Mucosa of descending colon (tissue), 3 donors: Measurements from ENCODE around the gene CPNE4. TPM values are rescaled to one million over a fixed set of nuclear protein-coding genes. Genes with fewer than 3 reads are reported as not detected.

Source experiments
- ATAC-seq: fragments of 200-7000 bp; cut with Tn5 transposase; one replicate; pipeline ENCODE4 v1.9.1; 2020; ENCODE audit warnings: mild to moderate bottlenecking, moderate library complexity
- DNase-seq, 3 donors: peaks; one replicate each; pipeline ENCODE4 v3.0.0-alpha.2; 2020
- H3K36me3 ChIP-seq: fragments of 200-600 bp; one replicate; pipeline ENCODE4 v1.8.0; 2021; ENCODE audit warnings: low read depth, mild to moderate bottlenecking
- H3K4me1 ChIP-seq: fragments of 200-600 bp; one replicate; pipeline ENCODE4 v1.8.0; 2021; ENCODE audit warnings: low read depth, mild to moderate bottlenecking
- H3K4me3 ChIP-seq: fragments of 200-600 bp; one replicate; pipeline ENCODE4 v1.8.0; 2021; ENCODE audit warnings: mild to moderate bottlenecking
- H3K9me3 ChIP-seq: fragments of 200-600 bp; one replicate; pipeline ENCODE4 v1.8.0; 2021; ENCODE audit warnings: mild to moderate bottlenecking
- intact Hi-C, 2 donors: fragments of 100-400 bp; cut with DNase I in 1 of 2; cut with micrococcal nuclease in 1 of 2; formaldehyde crosslinking; loops; one replicate each; pipeline versions ENCODE4 v1.11.0 to v1.11.1; 2022; cut with DNase I, micrococcal nuclease
- total RNA-seq, 3 donors: library from RNA; stranded (reverse); fragmentation: NEBNext Ultra II Directional in 2 of 3; extraction: Animal tissue kit (Norgen Biotek cat#: 25700) in 2 of 3; gene quantifications; one replicate each; pipeline versions ENCODE4 v1.2.1 to v1.2.4, GENCODE V29; 2021 to 2023
- TF ChIP-seq, protein P1 (sequence below): fragments of 200-600 bp; IDR thresholded peaks from one replicate; pipeline ENCODE4 v1.8.0; 2022; ENCODE audit warnings: antibody characterized with exemption, mild to moderate bottlenecking
- donor health status: DM: no; HTN: no; CAD: no; lungs with moderate emphysema.
- donor health status: DM: no; HTN: no; CAD: no.
- donor health status: DM: no; HTN: yes; CAD: no.

CPNE4 gene
- total RNA-seq, 3 donors from 2014 or later = 0.96 to 3.0 (median 1.1) TPM

DNA sequence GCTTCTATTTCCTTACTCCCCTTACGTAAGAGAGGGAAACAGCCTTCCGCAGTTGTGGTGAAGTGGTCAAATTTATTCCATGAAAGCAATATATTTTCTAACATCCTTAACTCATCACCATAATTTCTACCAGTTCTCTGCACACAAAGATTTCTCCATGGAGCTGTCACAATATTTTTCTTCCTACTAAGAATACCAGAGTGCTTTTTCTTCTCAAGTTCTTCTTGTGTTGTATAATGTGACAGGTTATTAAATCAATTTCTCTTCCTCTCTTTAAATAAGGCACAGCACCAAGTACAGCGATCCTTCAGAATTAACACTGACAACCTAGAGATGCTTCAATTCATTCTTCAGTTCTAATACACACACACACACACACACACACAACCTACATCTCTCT, 153.0 kb downstream of the CPNE4 start:
- Histone ChIP-seq H3K4me3 (no peak overlapping the region), H3K4me1 (no peaks in the 10 kb centered on the region), H3K36me3 (no peaks in the 10 kb centered on the region), H3K9me3 (no peaks in the 10 kb centered on the region)
- ATAC-seq (no peak), DNase-seq (no peak)
- intact Hi-C loops = no loop called here
- TF ChIP-seq, protein P1, sequence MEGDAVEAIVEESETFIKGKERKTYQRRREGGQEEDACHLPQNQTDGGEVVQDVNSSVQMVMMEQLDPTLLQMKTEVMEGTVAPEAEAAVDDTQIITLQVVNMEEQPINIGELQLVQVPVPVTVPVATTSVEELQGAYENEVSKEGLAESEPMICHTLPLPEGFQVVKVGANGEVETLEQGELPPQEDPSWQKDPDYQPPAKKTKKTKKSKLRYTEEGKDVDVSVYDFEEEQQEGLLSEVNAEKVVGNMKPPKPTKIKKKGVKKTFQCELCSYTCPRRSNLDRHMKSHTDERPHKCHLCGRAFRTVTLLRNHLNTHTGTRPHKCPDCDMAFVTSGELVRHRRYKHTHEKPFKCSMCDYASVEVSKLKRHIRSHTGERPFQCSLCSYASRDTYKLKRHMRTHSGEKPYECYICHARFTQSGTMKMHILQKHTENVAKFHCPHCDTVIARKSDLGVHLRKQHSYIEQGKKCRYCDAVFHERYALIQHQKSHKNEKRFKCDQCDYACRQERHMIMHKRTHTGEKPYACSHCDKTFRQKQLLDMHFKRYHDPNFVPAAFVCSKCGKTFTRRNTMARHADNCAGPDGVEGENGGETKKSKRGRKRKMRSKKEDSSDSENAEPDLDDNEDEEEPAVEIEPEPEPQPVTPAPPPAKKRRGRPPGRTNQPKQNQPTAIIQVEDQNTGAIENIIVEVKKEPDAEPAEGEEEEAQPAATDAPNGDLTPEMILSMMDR = no peak

DNA sequence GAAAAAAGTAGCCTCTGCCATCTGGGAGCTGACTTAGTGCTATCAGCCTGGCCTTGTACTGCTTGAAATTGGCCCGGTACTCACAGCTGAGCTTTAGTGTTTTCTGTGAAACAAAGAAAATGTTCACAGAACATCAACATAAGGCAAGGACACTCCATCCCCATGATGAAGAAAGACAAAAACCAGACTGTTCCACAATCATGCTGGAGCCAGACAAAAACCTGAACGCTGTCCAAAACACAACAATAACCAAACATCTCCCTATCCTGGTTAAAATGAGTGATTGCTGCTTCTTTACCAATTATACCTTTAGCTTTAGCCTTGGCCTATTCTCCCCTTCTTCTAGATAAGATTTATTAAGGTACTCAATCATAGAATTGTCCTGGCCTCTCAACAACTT, 153.9 kb downstream of the CPNE4 start:
- ATAC-seq (no peak), DNase-seq (no peak)
- no peaks in the 10 kb centered on the region for H3K9me3 ChIP-seq
- H3K4me3 ChIP-seq = no peak overlapping the region
- TF ChIP-seq, protein P1 = no peak
- intact Hi-C loops = no loop called here
- H3K36me3 ChIP-seq = no peaks in the 10 kb centered on the region
- no peaks in the 10 kb centered on the region for H3K4me1 ChIP-seq

DNA sequence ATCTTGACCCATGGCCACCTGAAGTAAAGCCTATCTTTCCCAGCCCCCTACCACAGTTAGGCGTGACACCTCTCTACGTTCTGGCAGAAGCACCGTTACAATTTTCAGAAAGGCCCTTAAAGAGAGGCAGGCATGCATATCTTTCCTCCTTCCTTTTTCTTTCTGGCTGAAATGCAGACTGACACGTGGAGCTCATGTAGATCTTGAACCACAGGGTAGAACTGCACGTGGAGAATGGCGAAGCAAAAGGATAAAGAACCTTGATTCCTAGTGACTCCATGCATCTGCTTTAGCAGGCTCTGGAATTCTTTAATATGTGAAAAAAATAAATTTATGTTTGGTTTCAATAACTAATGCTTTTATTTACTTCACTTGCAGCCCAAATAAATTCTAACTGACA, 166.6 kb downstream of the CPNE4 start:
- Histone ChIP-seq H3K36me3 (no peaks in the 10 kb centered on the region), H3K4me3 (no peak overlapping the region), H3K9me3 (no peaks in the 10 kb centered on the region), H3K4me1 (no peaks in the 10 kb centered on the region)
- DNase-seq (no peak), ATAC-seq (no peak)
- intact Hi-C loops = no loop called here
- TF ChIP-seq, protein P1 = no peak

DNA sequence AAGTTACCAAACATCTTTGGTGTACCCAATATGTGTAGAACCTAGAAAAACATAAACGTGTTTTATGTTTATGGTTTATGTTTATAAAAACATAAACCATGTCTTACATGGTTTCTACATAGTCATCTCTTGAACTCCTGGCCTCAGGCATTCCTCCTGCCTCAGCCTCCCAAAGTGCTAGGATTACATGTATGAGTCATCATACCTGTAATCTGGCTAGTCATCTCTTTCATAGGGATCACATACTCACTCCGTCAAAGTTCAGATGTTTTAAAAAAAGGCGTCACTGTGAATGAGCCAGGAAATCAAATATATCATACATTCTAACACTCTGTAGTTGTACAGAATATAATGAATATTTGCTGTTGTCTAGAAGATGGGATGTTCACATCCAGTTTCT, 178.6 kb downstream of the CPNE4 start:
- TF ChIP-seq, protein P1 = no peak
- Histone ChIP-seq H3K4me1 (no peaks in the 10 kb centered on the region), H3K4me3 (no peak overlapping the region), H3K36me3 (no peaks in the 10 kb centered on the region), H3K9me3 (no peaks in the 10 kb centered on the region)
- no peak for ATAC-seq
- intact Hi-C loops = no loop called here
- DNase-seq = no peak

DNA sequence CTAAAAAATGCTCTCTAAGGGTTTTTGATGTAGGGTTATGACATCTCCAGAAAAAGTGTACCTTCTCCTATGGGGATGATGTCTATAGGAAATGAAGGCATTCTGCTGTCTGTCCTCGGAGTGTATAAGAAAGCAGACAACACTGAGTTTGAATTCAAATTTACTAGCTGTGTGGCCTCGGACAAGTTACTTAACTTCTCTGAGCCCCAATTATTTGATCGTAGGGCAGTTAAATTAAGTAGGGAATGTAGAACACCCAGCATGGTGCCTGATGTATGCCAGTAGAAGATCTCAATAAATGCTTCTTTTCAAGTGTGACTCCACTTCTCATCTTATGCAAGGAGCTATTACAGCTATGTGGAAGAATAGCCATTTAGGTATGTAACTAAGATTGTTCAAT, 184.6 kb downstream of the CPNE4 start:
- no peaks in the 10 kb centered on the region for H3K4me1 ChIP-seq
- H3K36me3 ChIP-seq = no peaks in the 10 kb centered on the region
- ATAC-seq (no peak), DNase-seq (no peak)
- intact Hi-C loops = no loop called here
- H3K9me3 ChIP-seq = no peaks in the 10 kb centered on the region
- TF ChIP-seq, protein P1 = no peak
- no peak overlapping the region for H3K4me3 ChIP-seq

DNA sequence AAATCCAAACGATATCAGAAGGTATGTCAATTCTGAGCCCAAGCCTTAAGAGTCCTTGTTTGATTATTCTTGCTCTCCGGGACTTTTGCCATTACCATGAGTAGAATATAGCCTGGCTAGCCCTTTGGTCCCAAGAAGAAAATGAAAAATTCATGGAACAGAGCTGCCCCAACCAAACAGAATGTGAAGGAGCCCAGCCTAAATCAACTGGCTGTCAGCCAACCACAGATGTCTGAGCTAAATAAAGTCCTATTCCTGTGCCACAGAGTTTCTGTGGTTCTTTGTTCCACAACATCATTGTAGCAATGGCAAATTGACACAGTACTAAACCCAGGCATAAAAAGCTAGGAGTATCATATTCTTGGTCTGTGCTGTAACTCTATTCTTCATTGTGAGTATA, 185.2 kb downstream of the CPNE4 start:
- H3K4me3 ChIP-seq = no peak overlapping the region
- no peak for ATAC-seq
- no peak for DNase-seq
- TF ChIP-seq, protein P1 = no peak
- no peaks in the 10 kb centered on the region for H3K4me1 ChIP-seq
- no peaks in the 10 kb centered on the region for H3K9me3 ChIP-seq
- no peaks in the 10 kb centered on the region for H3K36me3 ChIP-seq
- intact Hi-C loops = no loop called here
